OCI-LY3 (cell line): ENCODE results near the gene SHROOM4.

ENCODE experiments used
- EZH2phosphoT487 ChIP-seq: fragments of 200-600 bp; shearing (Covaris generic); IDR thresholded peaks from 2 replicates; pipeline ENCODE4 v1.6.1; 2018; ENCODE audit warnings: antibody characterized with exemption, mixed run types, low read depth
- TF ChIP-seq, protein P1 (sequence below): fragments of 200-600, 300-600 bp; sonication (generic); IDR thresholded peaks from 2 replicates; pipeline ENCODE4 v1.5.1; 2014; ENCODE audit warnings: antibody characterized with exemption, low read length, low read depth

- TF ChIP-seq, protein P1, sequence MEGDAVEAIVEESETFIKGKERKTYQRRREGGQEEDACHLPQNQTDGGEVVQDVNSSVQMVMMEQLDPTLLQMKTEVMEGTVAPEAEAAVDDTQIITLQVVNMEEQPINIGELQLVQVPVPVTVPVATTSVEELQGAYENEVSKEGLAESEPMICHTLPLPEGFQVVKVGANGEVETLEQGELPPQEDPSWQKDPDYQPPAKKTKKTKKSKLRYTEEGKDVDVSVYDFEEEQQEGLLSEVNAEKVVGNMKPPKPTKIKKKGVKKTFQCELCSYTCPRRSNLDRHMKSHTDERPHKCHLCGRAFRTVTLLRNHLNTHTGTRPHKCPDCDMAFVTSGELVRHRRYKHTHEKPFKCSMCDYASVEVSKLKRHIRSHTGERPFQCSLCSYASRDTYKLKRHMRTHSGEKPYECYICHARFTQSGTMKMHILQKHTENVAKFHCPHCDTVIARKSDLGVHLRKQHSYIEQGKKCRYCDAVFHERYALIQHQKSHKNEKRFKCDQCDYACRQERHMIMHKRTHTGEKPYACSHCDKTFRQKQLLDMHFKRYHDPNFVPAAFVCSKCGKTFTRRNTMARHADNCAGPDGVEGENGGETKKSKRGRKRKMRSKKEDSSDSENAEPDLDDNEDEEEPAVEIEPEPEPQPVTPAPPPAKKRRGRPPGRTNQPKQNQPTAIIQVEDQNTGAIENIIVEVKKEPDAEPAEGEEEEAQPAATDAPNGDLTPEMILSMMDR: no peak
- TF ChIP-seq EZH2phosphoT487: no peak
Observed at GRCh38 chrX:50771382-50771781, 42.6 kb downstream of the SHROOM4 start.
